ENCODE measurements around the gene PCBD2. TPM values are rescaled to one million over a fixed set of nuclear protein-coding genes. Genes with fewer than 3 reads are reported as not detected.

Gene PCBD2
- total RNA-seq, 1 donor from 2014 or later = 8.5 TPM

DNA sequence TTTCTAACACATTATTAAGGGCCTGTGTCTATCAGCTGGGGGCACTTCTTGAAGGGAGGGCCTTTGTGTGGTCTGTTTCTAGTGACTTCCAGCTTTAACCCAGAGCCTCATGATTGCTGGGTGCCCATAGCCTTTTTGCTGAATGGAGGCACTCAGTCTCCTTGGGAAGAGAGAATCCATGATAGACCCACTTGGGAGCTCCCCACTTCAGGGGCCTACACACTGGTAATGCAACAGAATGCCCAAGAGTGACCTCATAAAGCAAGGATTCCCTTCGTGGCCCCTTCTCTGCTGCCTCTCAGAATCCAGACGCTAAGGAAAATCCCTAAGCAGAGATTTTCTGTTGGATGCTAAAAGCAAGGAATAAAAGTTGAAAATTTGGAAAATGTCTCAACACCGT, 62.7 kb downstream of the PCBD2 start, which contains the start of gene CATSPER3:
CATSPER3 (plus strand) TSS at position 301 of the 400 bp plus-strand sequence; CDS start at position 386, 85 bp downstream.
- Mint-ChIP-seq H3K27me3 (ENCODE audit: unreplicated experiment) (no peaks in the 10 kb centered on the region), H3K4me1 (ENCODE audit: unreplicated experiment) (no peaks in the 10 kb centered on the region), H3K36me3 (ENCODE audit: unreplicated experiment) (peaks cover 8% of the 10 kb centered on the region), H3K4me3 (ENCODE audit: unreplicated experiment) (no peak within 1 kb of the TSS), H3K27ac (ENCODE audit: unreplicated experiment) (no peak within 1 kb of the TSS), H3K9me3 (ENCODE audit: unreplicated experiment) (no peaks in the 10 kb centered on the region)
- no peak for DNase-seq (ENCODE audit: extremely low spot score, unreplicated experiment)
- TF ChIP-seq, protein P1, sequence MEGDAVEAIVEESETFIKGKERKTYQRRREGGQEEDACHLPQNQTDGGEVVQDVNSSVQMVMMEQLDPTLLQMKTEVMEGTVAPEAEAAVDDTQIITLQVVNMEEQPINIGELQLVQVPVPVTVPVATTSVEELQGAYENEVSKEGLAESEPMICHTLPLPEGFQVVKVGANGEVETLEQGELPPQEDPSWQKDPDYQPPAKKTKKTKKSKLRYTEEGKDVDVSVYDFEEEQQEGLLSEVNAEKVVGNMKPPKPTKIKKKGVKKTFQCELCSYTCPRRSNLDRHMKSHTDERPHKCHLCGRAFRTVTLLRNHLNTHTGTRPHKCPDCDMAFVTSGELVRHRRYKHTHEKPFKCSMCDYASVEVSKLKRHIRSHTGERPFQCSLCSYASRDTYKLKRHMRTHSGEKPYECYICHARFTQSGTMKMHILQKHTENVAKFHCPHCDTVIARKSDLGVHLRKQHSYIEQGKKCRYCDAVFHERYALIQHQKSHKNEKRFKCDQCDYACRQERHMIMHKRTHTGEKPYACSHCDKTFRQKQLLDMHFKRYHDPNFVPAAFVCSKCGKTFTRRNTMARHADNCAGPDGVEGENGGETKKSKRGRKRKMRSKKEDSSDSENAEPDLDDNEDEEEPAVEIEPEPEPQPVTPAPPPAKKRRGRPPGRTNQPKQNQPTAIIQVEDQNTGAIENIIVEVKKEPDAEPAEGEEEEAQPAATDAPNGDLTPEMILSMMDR (IDR thresholded peaks at IDR 0.05) = no peak

DNA sequence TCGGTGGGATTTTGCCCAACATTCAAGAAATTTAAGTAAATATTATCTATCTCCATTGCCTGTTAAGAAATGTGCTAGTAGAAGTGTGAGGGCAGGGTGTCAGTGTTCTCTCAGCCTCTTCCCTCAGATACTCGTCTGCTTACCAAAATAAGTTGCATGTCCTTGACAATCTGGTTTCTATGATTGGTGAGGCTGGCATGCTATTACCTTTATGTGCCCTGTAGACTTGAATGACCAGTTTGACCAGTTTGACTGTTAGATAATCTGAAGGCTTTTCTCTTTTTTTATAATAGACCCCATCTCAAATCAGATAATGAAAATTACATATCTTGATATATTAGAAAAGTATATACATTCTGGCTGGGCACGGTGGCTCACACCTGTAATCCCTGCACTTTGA, 63.1 kb downstream of the PCBD2 start:
- TF ChIP-seq, protein P1 (IDR thresholded peaks at IDR 0.05) = no peak
- no peaks in the 10 kb centered on the region for H3K9me3 Mint-ChIP-seq (ENCODE audit: unreplicated experiment)
- H3K27me3 Mint-ChIP-seq (ENCODE audit: unreplicated experiment) = no peaks in the 10 kb centered on the region
- H3K4me3 Mint-ChIP-seq (ENCODE audit: unreplicated experiment) = no peak overlapping the region
- H3K27ac Mint-ChIP-seq (ENCODE audit: unreplicated experiment) = no peak overlapping the region
- H3K36me3 Mint-ChIP-seq (ENCODE audit: unreplicated experiment) = peaks cover 5% of the 10 kb centered on the region
- no peaks in the 10 kb centered on the region for H3K4me1 Mint-ChIP-seq (ENCODE audit: unreplicated experiment)
- DNase-seq (ENCODE audit: extremely low spot score, unreplicated experiment) = no peak

DNA sequence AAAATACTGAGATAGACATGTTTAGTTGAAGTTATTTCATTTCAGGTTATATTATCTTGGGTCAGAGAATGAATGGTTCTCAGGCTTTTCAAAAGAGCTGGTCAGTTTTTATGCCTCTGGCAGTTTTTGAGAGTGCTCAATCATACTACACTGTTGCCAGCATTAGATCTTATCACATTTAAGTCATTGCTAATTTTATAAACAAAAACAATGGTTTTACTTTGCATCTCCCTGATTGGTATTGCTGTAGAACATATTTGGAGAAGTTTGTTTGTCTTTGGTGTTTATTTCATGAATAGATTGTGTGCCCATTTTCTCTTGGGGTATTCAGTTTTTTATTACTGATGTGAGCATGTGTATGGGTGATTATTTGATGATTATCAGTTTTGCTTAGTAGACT, 64.2 kb downstream of the PCBD2 start:
- DNase-seq (ENCODE audit: extremely low spot score, unreplicated experiment) = no peak
- H3K36me3 Mint-ChIP-seq (ENCODE audit: unreplicated experiment) = peaks cover 5% of the 10 kb centered on the region
- TF ChIP-seq, protein P1 (IDR thresholded peaks at IDR 0.05) = no peak
- no peak overlapping the region for H3K27ac Mint-ChIP-seq (ENCODE audit: unreplicated experiment)
- no peaks in the 10 kb centered on the region for H3K9me3 Mint-ChIP-seq (ENCODE audit: unreplicated experiment)
- H3K27me3 Mint-ChIP-seq (ENCODE audit: unreplicated experiment) = no peaks in the 10 kb centered on the region
- H3K4me1 Mint-ChIP-seq (ENCODE audit: unreplicated experiment) = no peaks in the 10 kb centered on the region
- no peak overlapping the region for H3K4me3 Mint-ChIP-seq (ENCODE audit: unreplicated experiment)

DNA sequence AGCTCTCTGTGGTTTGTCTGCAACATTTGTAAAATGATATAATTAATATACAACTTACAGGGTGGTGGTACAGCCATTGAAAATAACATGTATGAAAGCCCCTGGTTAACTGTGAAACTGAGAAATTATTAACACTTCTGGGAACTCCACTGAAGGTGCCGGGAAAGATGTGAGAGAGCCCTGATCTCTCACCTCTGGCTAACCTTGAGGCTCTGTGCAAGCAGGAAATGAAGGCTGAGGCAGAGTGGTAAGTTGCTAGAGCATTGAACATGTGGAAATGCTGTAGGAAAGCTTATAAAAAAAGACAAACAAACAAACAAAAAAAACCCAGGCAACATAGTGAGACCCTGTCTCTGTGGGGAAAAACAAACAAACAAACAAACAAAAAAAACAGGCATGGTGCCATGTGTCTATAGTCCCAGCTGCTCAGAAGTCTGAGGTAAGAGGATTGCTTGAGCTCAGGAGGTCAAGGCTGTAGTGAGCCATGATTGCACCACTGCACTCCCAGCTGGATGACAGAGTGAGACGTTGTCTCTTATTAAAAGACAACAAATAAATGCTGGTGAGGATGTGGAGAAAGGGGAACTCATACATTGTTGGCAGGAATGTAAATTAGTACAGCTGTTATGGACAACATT, 70.3 kb downstream of the PCBD2 start:
- Mint-ChIP-seq H3K9me3 (ENCODE audit: unreplicated experiment) (peaks cover 15% of the 10 kb centered on the region), H3K4me3 (ENCODE audit: unreplicated experiment) (no peak overlapping the region), H3K27me3 (ENCODE audit: unreplicated experiment) (no peaks in the 10 kb centered on the region), H3K36me3 (ENCODE audit: unreplicated experiment) (peaks cover 8% of the 10 kb centered on the region), H3K4me1 (ENCODE audit: unreplicated experiment) (no peaks in the 10 kb centered on the region), H3K27ac (ENCODE audit: unreplicated experiment) (no peak overlapping the region)
- TF ChIP-seq, protein P1 (IDR thresholded peaks at IDR 0.05) = no peak
- DNase-seq (ENCODE audit: extremely low spot score, unreplicated experiment) = no peak

DNA sequence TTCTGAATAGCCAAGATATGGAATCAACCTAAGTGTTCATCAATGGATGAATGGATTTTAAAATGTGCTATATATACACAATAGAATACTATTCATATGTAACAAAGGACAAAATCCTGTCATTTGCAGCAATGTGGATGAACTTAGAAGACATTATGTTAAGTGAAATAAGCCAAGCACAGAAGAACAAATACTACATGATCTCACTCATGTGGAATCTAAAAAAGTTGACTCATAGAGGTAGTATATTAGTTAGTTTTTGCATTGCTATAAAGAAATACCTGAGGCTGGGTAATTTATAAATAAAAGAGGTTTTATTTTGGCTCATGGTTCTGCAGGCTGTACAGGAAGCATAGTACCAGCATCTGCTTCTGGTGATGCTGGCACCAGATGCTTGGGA, 70.9 kb downstream of the PCBD2 start:
- DNase-seq (ENCODE audit: extremely low spot score, unreplicated experiment) = no peak
- TF ChIP-seq, protein P1 (IDR thresholded peaks at IDR 0.05) = no peak
- H3K27me3 Mint-ChIP-seq (ENCODE audit: unreplicated experiment) = no peaks in the 10 kb centered on the region
- H3K27ac Mint-ChIP-seq (ENCODE audit: unreplicated experiment) = no peak overlapping the region
- peaks cover 8% of the 10 kb centered on the region for H3K36me3 Mint-ChIP-seq (ENCODE audit: unreplicated experiment)
- H3K9me3 Mint-ChIP-seq (ENCODE audit: unreplicated experiment) = peaks cover 18% of the 10 kb centered on the region
- H3K4me3 Mint-ChIP-seq (ENCODE audit: unreplicated experiment) = no peak overlapping the region
- no peaks in the 10 kb centered on the region for H3K4me1 Mint-ChIP-seq (ENCODE audit: unreplicated experiment)
